CD4-positive, alpha-beta T cell treated with Interleukin-4 for 1 hour (primary cell): ENCODE measurements around the gene OTUD1.

Experiments used
- DNase-seq, 2 donors: peaks; one replicate each; pipeline ENCODE4 v3.0.0-alpha.2; 2020 to 2022

Gene OTUD1

GRCh38 chr10:23472181-23472580 is 33.3 kb downstream of the OTUD1 start:
- DNase-seq = no peak

DNA sequence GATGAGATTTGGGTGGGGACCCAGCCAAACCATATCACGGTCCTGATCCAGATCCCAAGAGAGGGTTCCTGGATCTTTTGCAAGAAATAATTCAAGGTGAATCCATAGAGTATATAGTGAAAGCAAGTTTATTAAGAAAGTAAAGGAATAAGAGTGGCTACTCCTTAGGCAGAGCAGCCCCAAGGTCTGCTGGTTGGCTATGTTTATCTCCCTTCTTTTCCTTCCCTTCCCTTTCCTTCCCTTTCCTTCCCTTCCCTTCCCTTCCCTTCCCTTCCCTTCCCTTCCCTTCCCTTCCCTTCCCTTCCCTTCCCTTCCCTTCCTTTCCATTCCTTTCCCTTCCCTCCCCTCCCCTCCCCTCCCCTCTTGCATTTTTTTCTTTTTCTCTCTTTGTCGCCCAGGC is 35.2 kb downstream of the OTUD1 start:
- no peak for DNase-seq

GRCh38 chr10:23474626-23475025 is 35.8 kb downstream of the OTUD1 start:
- DNase-seq = no peak

DNA sequence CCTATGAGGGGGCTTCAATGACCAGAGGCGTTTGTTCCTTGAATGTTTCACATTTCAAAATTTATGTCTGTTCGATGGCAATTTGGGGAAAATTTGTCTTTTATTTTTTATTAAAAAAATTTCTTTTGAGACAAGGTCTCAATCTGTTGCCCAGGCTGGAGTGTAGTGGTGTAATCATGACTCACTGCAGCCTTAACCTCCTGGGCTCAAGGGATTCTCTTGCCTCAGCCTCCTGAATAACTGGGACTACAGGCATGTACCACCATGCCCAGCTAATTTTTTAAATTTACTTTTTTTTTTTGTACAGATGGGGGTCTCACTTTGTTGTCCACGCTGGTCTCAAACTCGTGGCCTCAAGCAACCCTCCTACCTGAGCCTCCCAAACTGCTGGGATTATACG is 39.7 kb downstream of the OTUD1 start:
- DNase-seq = no peak

DNA sequence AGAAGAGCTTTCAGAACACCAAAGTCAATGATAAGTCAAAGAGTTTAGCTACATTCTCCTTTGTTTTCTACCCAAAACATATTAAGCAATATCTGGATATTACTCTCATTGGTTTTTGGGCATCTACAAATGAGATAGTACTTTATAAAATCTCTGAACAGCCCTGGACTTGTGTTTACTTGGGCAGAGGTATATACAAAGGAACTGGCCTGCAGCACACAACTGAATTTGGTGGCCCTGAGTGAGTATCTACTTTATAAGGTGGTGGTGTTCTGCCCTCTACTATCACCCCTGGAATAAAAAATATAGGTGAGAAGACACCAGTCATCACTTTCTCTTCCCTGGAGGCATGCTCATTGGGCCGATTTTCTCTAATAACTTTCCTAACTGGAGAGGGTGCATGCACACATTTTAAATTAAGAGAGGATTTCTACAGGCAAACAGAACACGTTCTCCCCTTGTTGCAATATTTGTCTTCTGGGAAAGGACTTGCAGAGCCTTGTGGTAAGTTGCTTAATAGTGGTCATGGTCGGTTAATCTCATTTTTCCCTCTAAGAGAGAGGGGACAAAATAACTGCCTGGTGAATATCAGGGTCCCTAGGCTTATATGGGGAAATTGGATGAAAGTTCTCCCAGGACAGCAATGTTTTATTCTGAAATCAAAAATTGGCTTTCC is 41.1 kb downstream of the OTUD1 start:
- DNase-seq = no peak

GRCh38 chr10:23481363-23481961 is 42.6 kb downstream of the OTUD1 start:
- no peak for DNase-seq

GRCh38 chr10:23490115-23490514 is 51.2 kb downstream of the OTUD1 start:
- DNase-seq = no peak
